Measurements from ENCODE around the gene FOXI1. TPM values are rescaled to one million over a fixed set of nuclear protein-coding genes. Genes with fewer than 3 reads are reported as not detected.

The FOXI1 gene
- total RNA-seq, 1 experiment from 2014 or later = not detected

- no peak for ATAC-seq
- RAD21 ChIA-PET (ENCODE audit: low non-redundant PET in 1 of 2, low total read pairs in 2 of 2, uncharacterized antibody in 2 of 2, unreplicated experiment in 2 of 2) = no interaction called here
- no peak for TF ChIP-seq ATF3 (IDR thresholded peaks at IDR 0.05)
- TF ChIP-seq ZNF274 (IDR thresholded peaks at IDR 0.05; ENCODE audit: low read depth, low read length) = no peak
- TF ChIP-seq ZBTB33 (IDR thresholded peaks at IDR 0.05; ENCODE audit: extremely low read depth, insufficient replicate concordance, low read length) = no peak
- no peak for TF ChIP-seq SP1 (IDR thresholded peaks at IDR 0.05; ENCODE audit: low read depth)
- no peak for TF ChIP-seq RAD21 (IDR thresholded peaks at IDR 0.05; ENCODE audit: low read depth)
- H3K4me3 ChIP-seq (replicated peaks in 1 of 2; ENCODE audit: low read depth in 1 of 2, low read length in 2 of 2) = no peak overlapping the region
- no peak overlapping the region for H3K9ac ChIP-seq (ENCODE audit: low read length)
- H3K79me2 ChIP-seq (ENCODE audit: insufficient read depth, low read length) = no peaks in the 10 kb centered on the region
- CTCF ChIA-PET = no interaction called here
- H3K36me3 ChIP-seq (ENCODE audit: control insufficient read depth in 1 of 2, insufficient read depth in 2 of 2, low read length in 2 of 2) = no peaks in the 10 kb centered on the region
- no peaks in the 10 kb centered on the region for H3K9me3 ChIP-seq (ENCODE audit: control insufficient read depth in 1 of 2, insufficient read depth in 1 of 2, low read depth in 1 of 2, low read length in 2 of 2)
- H3K27ac ChIP-seq (ENCODE audit: low read depth, low read length) = no peak overlapping the region
- peaks cover 14 to 25% of the 10 kb centered on the region in 2 experiments for H3K4me1 ChIP-seq (ENCODE audit: control insufficient read depth in 1 of 2, insufficient read depth in 2 of 2, low read length in 2 of 2)
- no peaks in the 10 kb centered on the region for H3K9me2 ChIP-seq (ENCODE audit: insufficient read depth)
- H2AFZ ChIP-seq (ENCODE audit: low read depth, low read length, poor library complexity, severe bottlenecking) = no peak overlapping the region
- POLR2A ChIA-PET = no interaction called here
- no peaks in the 10 kb centered on the region for H4K20me1 ChIP-seq (ENCODE audit: insufficient read depth)
- no peak for DNase-seq (ENCODE audit: low read depth, low spot score)
- no peak overlapping the region for H3K4me2 ChIP-seq (ENCODE audit: low read length)
- intact Hi-C loops (cut with micrococcal nuclease) = no loop called here
- BruUV-seq (replicated peaks) = no TSS peak
- no peaks in the 10 kb centered on the region for H3K27me3 ChIP-seq (ENCODE audit: insufficient read depth, low read length)
Observed at GRCh38 chr5:170148430-170149205, 42.9 kb downstream of the FOXI1 start.

- no peak overlapping the region for H3K9ac ChIP-seq (ENCODE audit: low read length)
- POLR2A ChIA-PET = no interaction called here
- H3K4me2 ChIP-seq (ENCODE audit: low read length) = no peak overlapping the region
- intact Hi-C loops (cut with micrococcal nuclease) = no loop called here
- H4K20me1 ChIP-seq (ENCODE audit: insufficient read depth) = no peaks in the 10 kb centered on the region
- no peak overlapping the region for H3K4me3 ChIP-seq (replicated peaks in 1 of 2; ENCODE audit: low read depth in 1 of 2, low read length in 2 of 2)
- no peaks in the 10 kb centered on the region for H3K27me3 ChIP-seq (ENCODE audit: insufficient read depth, low read length)
- BruUV-seq (replicated peaks) = no TSS peak
- DNase-seq (ENCODE audit: low read depth, low spot score) = no peak
- no peaks in the 10 kb centered on the region for H3K79me2 ChIP-seq (ENCODE audit: insufficient read depth, low read length)
- TF ChIP-seq SIN3A (IDR thresholded peaks at IDR 0.05; ENCODE audit: low read depth) = no peak
- CTCF ChIA-PET = no interaction called here
- H2AFZ ChIP-seq (ENCODE audit: low read depth, low read length, poor library complexity, severe bottlenecking) = no peak overlapping the region
- no peak for ATAC-seq
- no peaks in the 10 kb centered on the region for H3K36me3 ChIP-seq (ENCODE audit: control insufficient read depth in 1 of 2, insufficient read depth in 2 of 2, low read length in 2 of 2)
- no peaks in the 10 kb centered on the region for H3K9me3 ChIP-seq (ENCODE audit: control insufficient read depth in 1 of 2, insufficient read depth in 1 of 2, low read depth in 1 of 2, low read length in 2 of 2)
- H3K4me1 ChIP-seq (ENCODE audit: control insufficient read depth in 1 of 2, insufficient read depth in 2 of 2, low read length in 2 of 2) = peaks cover 14 to 27% of the 10 kb centered on the region in 2 experiments
- RAD21 ChIA-PET (ENCODE audit: low non-redundant PET in 1 of 2, low total read pairs in 2 of 2, uncharacterized antibody in 2 of 2, unreplicated experiment in 2 of 2) = no interaction called here
- no peaks in the 10 kb centered on the region for H3K9me2 ChIP-seq (ENCODE audit: insufficient read depth)
- no peak overlapping the region for H3K27ac ChIP-seq (ENCODE audit: low read depth, low read length)
Observed at GRCh38 chr5:170149206-170149515, 43.5 kb downstream of the FOXI1 start.

Measured in HCT116 (cell line).